PC-3 (cell line): ENCODE results near the gene BRIP1. TPM values are rescaled to one million over a fixed set of nuclear protein-coding genes. Genes with fewer than 3 reads are reported as not detected.
"Not testable (repeated sequence)": the region's sequence is repeated elsewhere in the genome, so short reads cannot be mapped to it uniquely, and the experiment has no call there.

ENCODE experiments used
- ATAC-seq: fragments of 200-7000 bp; cut with Tn5 transposase; 2 replicates; pipeline ENCODE4 v1.9.1; 2020; ENCODE audit warnings: mild to moderate bottlenecking, moderate library complexity
- BruUV-seq: library from RNA; stranded (reverse); fragments of 400-500 nt; replicated peaks from 2 replicates; lab custom pipeline; 2021; lab: Mats Ljungman, UMichigan
- CTCF ChIA-PET: fragments of 300-600 bp; sonication (Branson Sonifier 250); formaldehyde crosslinking; loops from one replicate; lab custom pipeline; 2022; ENCODE audit warnings: antibody characterized with exemption; lab: Charles Lee
- POLR2A ChIA-PET: fragments of 300-600 bp; sonication (Branson Sonifier 250); formaldehyde crosslinking; loops from one replicate; lab custom pipeline; 2022; ENCODE audit warnings: antibody characterized with exemption; ENCODE audit not compliant: unreplicated experiment; lab: Charles Lee
- DNase-seq: peaks from one replicate; pipeline ENCODE4 v3.0.0-alpha.2; 2015
- H2AFZ ChIP-seq: fragments of 300-600 bp; sonication (generic); 2 replicates; pipeline ENCODE4 v1.6.0; 2016; ENCODE audit warnings: antibody characterized with exemption, low read length
- H3F3A ChIP-seq: fragments of 300-600 bp; sonication (generic); one replicate; pipeline ENCODE4 v1.6.0; 2017; ENCODE audit warnings: antibody characterized with exemption, low read length, control low read depth, mild to moderate bottlenecking; ENCODE audit not compliant: unreplicated experiment
- H3K27ac ChIP-seq: fragments of 300-600 bp; sonication (generic); 2 replicates; pipeline ENCODE4 v1.5.1; 2016; ENCODE audit warnings: mild to moderate bottlenecking, low read length
- H3K27me3 ChIP-seq: fragments of 300-600 bp; sonication (generic); 2 replicates; pipeline ENCODE4 v1.6.1; 2016; ENCODE audit warnings: low read length, mixed read lengths
- H3K36me3 ChIP-seq: fragments of 300-600 bp; sonication (generic); 2 replicates; pipeline ENCODE4 v1.6.1; 2016; ENCODE audit warnings: low read depth, mixed run types, low read length, mixed read lengths
- H3K4me1 ChIP-seq: fragments of 300-600 bp; sonication (generic); 2 replicates; pipeline ENCODE4 v1.5.1; 2016; ENCODE audit warnings: low read length; ENCODE audit not compliant: insufficient read depth
- H3K4me2 ChIP-seq: fragments of 300-600 bp; sonication (generic); 2 replicates; pipeline ENCODE4 v1.6.0; 2016; ENCODE audit warnings: low read length
- H3K4me3 ChIP-seq: fragments of 300-600 bp; sonication (generic); 2 replicates; pipeline ENCODE4 v1.5.1; 2016; ENCODE audit warnings: mild to moderate bottlenecking, low read length, mixed read lengths
- H3K79me2 ChIP-seq: fragments of 300-600 bp; sonication (generic); 2 replicates; pipeline ENCODE4 v1.6.1; 2017; ENCODE audit warnings: low read length, mixed read lengths
- H3K9ac ChIP-seq: fragments of 300-600 bp; sonication (generic); 2 replicates; pipeline ENCODE4 v1.6.0; 2016; ENCODE audit warnings: mild to moderate bottlenecking, low read length
- H3K9me2 ChIP-seq: fragments of 300-600 bp; sonication (generic); replicated peaks from 2 replicates; pipeline ENCODE4 v1.6.1; 2016; ENCODE audit warnings: mixed run types, low read length, mixed read lengths
- H3K9me3 ChIP-seq: fragments of 300-600 bp; sonication (generic); 2 replicates; pipeline ENCODE4 v1.6.1; 2016; ENCODE audit warnings: low read length, mixed read lengths
- H4K20me1 ChIP-seq: fragments of 300-600 bp; sonication (generic); 2 replicates; pipeline ENCODE4 v1.6.1; 2016; ENCODE audit warnings: low read length, mixed read lengths
- EZH2 ChIP-seq: fragments of 300-600 bp; sonication (generic); IDR thresholded peaks from one replicate; pipeline ENCODE4 v1.6.1; 2017; ENCODE audit warnings: antibody characterized with exemption, mild to moderate bottlenecking, low read length; ENCODE audit not compliant: unreplicated experiment
- EZH2phosphoT487 ChIP-seq: fragments of 300-600 bp; sonication (generic); IDR thresholded peaks from 2 replicates; pipeline ENCODE4 v1.6.1; 2018; ENCODE audit warnings: mild to moderate bottlenecking, antibody characterized with exemption, low read length, borderline replicate concordance
- intact Hi-C: fragments of 100-400 bp; cut with micrococcal nuclease; formaldehyde crosslinking; loops from 2 replicates; pipeline ENCODE4 v1.9.0; 2023
- total RNA-seq: library from RNA; depleted of rRNA; stranded (reverse); fragments of >200 nt; gene quantifications from 2 replicates; pipeline ENCODE4 v1.2.3, GENCODE V29; 2014
- TF ChIP-seq, protein P1 (sequence below): fragments of 300-600 bp; sonication (generic); conservative IDR thresholded peaks from 2 replicates; pipeline ENCODE4 v1.5.1; 2017; ENCODE audit warnings: antibody characterized with exemption, low read depth, mild to moderate bottlenecking, low read length

The BRIP1 gene
- total RNA-seq, 1 experiment from 2014 or later, result 21.1 TPM

DNA sequence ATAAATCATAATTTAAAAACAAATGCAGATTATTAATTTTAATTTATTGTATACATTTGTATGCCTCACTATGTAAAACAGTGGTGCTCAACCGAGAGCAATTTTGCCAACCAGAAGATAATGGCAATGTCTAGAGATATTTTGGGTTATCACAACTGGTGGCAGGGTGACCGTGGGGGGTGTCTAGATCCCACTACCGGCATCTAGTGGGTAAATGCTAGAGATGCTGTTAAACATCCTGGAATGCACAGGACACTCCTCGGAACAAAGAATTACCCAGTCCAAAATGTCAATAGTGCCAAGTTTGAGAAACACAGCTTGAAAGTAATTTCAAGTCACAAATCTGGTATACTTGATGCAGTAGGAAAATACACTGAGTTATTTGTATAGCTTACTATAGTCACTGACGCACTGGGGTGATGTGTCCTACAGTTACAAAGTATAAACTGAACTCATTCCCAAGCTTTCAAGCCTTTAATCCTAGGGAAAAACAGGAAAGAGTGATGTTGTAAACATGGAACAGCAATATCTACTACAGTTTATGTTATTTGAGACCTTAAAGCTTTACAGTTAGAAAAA, 133.5 kb downstream of the BRIP1 start:
- Histone ChIP-seq H3K9me2 (no peaks in the 10 kb centered on the region), H3K4me3 (no peak overlapping the region), H3F3A (no peaks in the 10 kb centered on the region), H3K4me2 (no peak overlapping the region), H2AFZ (no peak overlapping the region), H3K36me3 (peaks cover 8% of the 10 kb centered on the region; the same call in 1 of the 2 replicates), H3K79me2 (no peaks in the 10 kb centered on the region), H3K4me1 (no peaks in the 10 kb centered on the region), H3K27ac (no peak overlapping the region), H3K27me3 (no peaks in the 10 kb centered on the region), H3K9ac (no peak overlapping the region), H4K20me1 (no peaks in the 10 kb centered on the region), H3K9me3 (no peaks in the 10 kb centered on the region)
- intact Hi-C loops, result no loop called here
- POLR2A ChIA-PET, result interaction anchor here (0.7 kb wide), 1 partner anchor 15 kb away, joined by 8 read pairs; no protein-coding TSS in a partner anchor
- CTCF ChIA-PET, result no interaction called here
- TF ChIP-seq EZH2phosphoT487, result no peak
- no peak for TF ChIP-seq EZH2
- TF ChIP-seq, protein P1, sequence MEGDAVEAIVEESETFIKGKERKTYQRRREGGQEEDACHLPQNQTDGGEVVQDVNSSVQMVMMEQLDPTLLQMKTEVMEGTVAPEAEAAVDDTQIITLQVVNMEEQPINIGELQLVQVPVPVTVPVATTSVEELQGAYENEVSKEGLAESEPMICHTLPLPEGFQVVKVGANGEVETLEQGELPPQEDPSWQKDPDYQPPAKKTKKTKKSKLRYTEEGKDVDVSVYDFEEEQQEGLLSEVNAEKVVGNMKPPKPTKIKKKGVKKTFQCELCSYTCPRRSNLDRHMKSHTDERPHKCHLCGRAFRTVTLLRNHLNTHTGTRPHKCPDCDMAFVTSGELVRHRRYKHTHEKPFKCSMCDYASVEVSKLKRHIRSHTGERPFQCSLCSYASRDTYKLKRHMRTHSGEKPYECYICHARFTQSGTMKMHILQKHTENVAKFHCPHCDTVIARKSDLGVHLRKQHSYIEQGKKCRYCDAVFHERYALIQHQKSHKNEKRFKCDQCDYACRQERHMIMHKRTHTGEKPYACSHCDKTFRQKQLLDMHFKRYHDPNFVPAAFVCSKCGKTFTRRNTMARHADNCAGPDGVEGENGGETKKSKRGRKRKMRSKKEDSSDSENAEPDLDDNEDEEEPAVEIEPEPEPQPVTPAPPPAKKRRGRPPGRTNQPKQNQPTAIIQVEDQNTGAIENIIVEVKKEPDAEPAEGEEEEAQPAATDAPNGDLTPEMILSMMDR, result no peak
- no peak for ATAC-seq
- DNase-seq, result no peak
- no TSS peak for BruUV-seq

- Histone ChIP-seq H3K79me2 (no peaks in the 10 kb centered on the region), H3K36me3 (peaks cover 8% of the 10 kb centered on the region; the same call in 1 of the 2 replicates), H4K20me1 (no peaks in the 10 kb centered on the region), H3K9me3 (no peaks in the 10 kb centered on the region), H3K9me2 (no peaks in the 10 kb centered on the region), H3K4me3 (no peak overlapping the region), H3K27ac (no peak overlapping the region), H2AFZ (no peak overlapping the region), H3K4me2 (no peak overlapping the region), H3F3A (no peaks in the 10 kb centered on the region), H3K9ac (no peak overlapping the region), H3K4me1 (no peaks in the 10 kb centered on the region), H3K27me3 (no peaks in the 10 kb centered on the region)
- DNase-seq, result no peak
- no TSS peak for BruUV-seq
- TF ChIP-seq EZH2phosphoT487 (no peak), EZH2 (no peak)
- TF ChIP-seq, protein P1, result no peak
- ChIA-PET CTCF (no interaction called here), POLR2A (no interaction called here)
- no peak for ATAC-seq
- intact Hi-C loops, result no loop called here
Observed at GRCh38 chr17:61728297-61728836, 135.0 kb downstream of the BRIP1 start.

DNA sequence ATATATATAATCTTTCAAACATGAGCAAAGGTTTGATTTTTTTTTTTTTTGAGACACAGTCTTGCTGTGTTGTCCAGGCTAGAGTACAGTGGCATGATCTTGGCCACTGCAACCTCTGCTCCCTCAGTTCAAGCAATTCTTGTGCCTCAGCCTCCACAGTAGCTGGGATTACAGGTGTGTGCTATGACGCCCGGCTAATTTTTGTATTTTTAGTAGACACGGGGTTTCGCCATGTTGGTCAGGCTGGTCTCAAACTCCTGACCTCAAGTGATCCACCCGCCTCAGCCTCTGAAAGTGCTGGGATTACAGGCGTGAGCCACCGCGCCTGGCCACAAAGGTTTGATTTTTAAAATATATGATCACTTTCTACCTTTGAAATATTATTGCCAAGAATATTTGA, 135.5 kb downstream of the BRIP1 start:
- H3K4me2 ChIP-seq, ATAC-seq, H3K9ac ChIP-seq, CTCF ChIA-PET, H2AFZ ChIP-seq, H3K4me1 ChIP-seq, DNase-seq, H3K27ac ChIP-seq, H3K9me2 ChIP-seq, intact Hi-C loops, H4K20me1 ChIP-seq, H3K9me3 ChIP-seq, H3K79me2 ChIP-seq, H3F3A ChIP-seq, H3K36me3 ChIP-seq, BruUV-seq, POLR2A ChIA-PET, H3K27me3 ChIP-seq, H3K4me3 ChIP-seq: not testable (repeated sequence)
